Right lobe of liver (tissue), 4 donors: ENCODE measurements around the gene DAPK2.

Experiments used
- CTCF ChIP-seq, 4 donors: fragments of 200-600 bp in 3 of 4; fragments of 450-650 bp in 1 of 4; IDR thresholded peaks; one replicate each; pipeline versions ENCODE4 v1.5.1 to v1.8.0; 2016 to 2022; ENCODE audit warnings: antibody characterized with exemption in 4 of 4, mild to moderate bottlenecking in 2 of 4
- POLR2A ChIP-seq: fragments of 450-650 bp; IDR thresholded peaks from one replicate; pipeline ENCODE4 v1.6.1; 2017; ENCODE audit warnings: antibody characterized with exemption, mild to moderate bottlenecking
- donor health status: DM: no; HTN: no; CAD: no.
- donor health status: DM: no; HTN: no; CAD: no.
- donor health status: DM: no; HTN: yes; CAD: no.

GRCh38 chr15:63998489-63998888 is 47.8 kb downstream of the DAPK2 start:
- TF ChIP-seq CTCF (IDR thresholded peaks at IDR 0.05) (no peak), POLR2A (no peak)
